Astrocyte (in vitro differentiated cells and primary cell): ENCODE data around the gene FBXO22. TPM values are rescaled to one million over a fixed set of nuclear protein-coding genes. Genes with fewer than 3 reads are reported as not detected.

Experiments
- DNase-seq: peaks from one replicate; pipeline ENCODE4 v3.0.0-alpha.2; 2010; ENCODE audit warnings: low read depth
- FAIRE-seq: peaks from 2 replicates; lab custom pipeline; 2011; peaks lifted over from hg19 to GRCh38; lab: Jason Lieb, UNC
- H2AFZ ChIP-seq: 2 replicates; pipeline ENCODE4 v1.6.0; 2012; ENCODE audit warnings: low read depth, low read length, inconsistent platforms
- H3K27ac ChIP-seq: 2 replicates; pipeline ENCODE4 v1.5.1; 2011; ENCODE audit warnings: low read depth, low read length, inconsistent platforms
- H3K27me3 ChIP-seq: 2 replicates; pipeline ENCODE4 v1.6.0; 2011; ENCODE audit warnings: low read length, inconsistent platforms; ENCODE audit not compliant: insufficient read depth
- H3K36me3 ChIP-seq: 2 replicates; pipeline ENCODE4 v1.5.1; 2011; ENCODE audit warnings: low read length, inconsistent platforms; ENCODE audit not compliant: insufficient read depth
- H3K4me1 ChIP-seq: 2 replicates; pipeline ENCODE4 v1.5.1; 2011; ENCODE audit warnings: low read length, inconsistent platforms; ENCODE audit not compliant: insufficient read depth
- H3K4me2 ChIP-seq: 2 replicates; pipeline ENCODE4 v1.6.0; 2012; ENCODE audit warnings: low read length, inconsistent platforms
- H3K4me3 ChIP-seq: 2 replicates; pipeline ENCODE4 v1.5.1; 2011; ENCODE audit warnings: low read depth, mild to moderate bottlenecking, low read length, inconsistent platforms; ENCODE audit not compliant: insufficient read depth
- H3K79me2 ChIP-seq: 2 replicates; pipeline ENCODE4 v1.6.0; 2012; ENCODE audit warnings: mild to moderate bottlenecking, low read length, inconsistent platforms; ENCODE audit not compliant: insufficient read depth
- H3K9ac ChIP-seq: 2 replicates; pipeline ENCODE4 v1.6.0; 2012; ENCODE audit warnings: mild to moderate bottlenecking, low read length, inconsistent platforms
- H3K9me3 ChIP-seq: 2 replicates; pipeline ENCODE4 v1.5.1; 2012; ENCODE audit warnings: low read depth, mild to moderate bottlenecking, low read length, inconsistent platforms; ENCODE audit not compliant: insufficient read depth
- H4K20me1 ChIP-seq: 2 replicates; pipeline ENCODE4 v1.6.0; 2012; ENCODE audit warnings: low read length, inconsistent platforms; ENCODE audit not compliant: insufficient read depth
- H3K27ac Mint-ChIP-seq: one replicate; pipeline ENCODE4 v1.8.0; 2021; ENCODE audit warnings: mild to moderate bottlenecking, mixed read lengths; ENCODE audit not compliant: unreplicated experiment
- H3K27me3 Mint-ChIP-seq: one replicate; pipeline ENCODE4 v1.8.0; 2021; ENCODE audit warnings: low read depth, mixed read lengths; ENCODE audit not compliant: unreplicated experiment
- H3K36me3 Mint-ChIP-seq: one replicate; pipeline ENCODE4 v1.8.0; 2021; ENCODE audit warnings: low read depth, mixed read lengths; ENCODE audit not compliant: unreplicated experiment
- H3K4me1 Mint-ChIP-seq: one replicate; pipeline ENCODE4 v1.8.0; 2021; ENCODE audit warnings: low read depth, mixed read lengths; ENCODE audit not compliant: unreplicated experiment
- H3K4me3 Mint-ChIP-seq: one replicate; pipeline ENCODE4 v1.8.0; 2021; ENCODE audit warnings: mild to moderate bottlenecking, moderate library complexity, mixed read lengths; ENCODE audit not compliant: unreplicated experiment
- H3K9me3 Mint-ChIP-seq: one replicate; pipeline ENCODE4 v1.8.0; 2021; ENCODE audit warnings: mild to moderate bottlenecking, mixed read lengths; ENCODE audit not compliant: unreplicated experiment
- EZH2 ChIP-seq: IDR thresholded peaks from 2 replicates; pipeline ENCODE4 v1.6.1; 2012; ENCODE audit warnings: mild to moderate bottlenecking, low read length, inconsistent platforms; ENCODE audit not compliant: insufficient read depth
- total RNA-seq: library from RNA; stranded (reverse); gene quantifications from 2 replicates; pipeline ENCODE4 v1.2.1, GENCODE V29; 2021
- TF ChIP-seq, protein P1 (sequence below): IDR thresholded peaks from 2 replicates; pipeline ENCODE4 v1.5.1; 2011; ENCODE audit warnings: low read depth, mild to moderate bottlenecking, inconsistent platforms, low read length, moderate library complexity; ENCODE audit not compliant: insufficient read depth

FBXO22 gene
- total RNA-seq, 1 donor from 2014 or later: 69.1 TPM

DNA sequence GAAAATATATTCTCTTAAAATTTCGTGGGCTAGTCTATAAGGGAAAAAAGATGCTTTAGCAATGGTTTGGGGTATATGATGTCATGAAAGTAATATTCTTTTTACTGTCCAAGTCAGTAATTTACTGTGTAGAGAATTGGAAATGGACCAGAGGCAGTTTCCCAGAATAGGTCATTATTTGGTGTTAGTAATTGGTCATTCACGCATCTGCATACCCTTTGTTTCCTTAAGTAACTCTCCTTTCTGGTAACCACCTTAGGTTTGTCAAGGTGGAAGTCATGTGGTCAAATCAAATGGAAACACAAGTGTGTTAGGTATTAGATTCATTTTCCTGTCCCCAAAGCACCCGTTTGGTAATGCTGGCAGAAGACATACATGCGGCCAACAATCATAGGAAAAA, 23.9 kb downstream of the FBXO22 start:
- no peak overlapping the region for H3K4me2 ChIP-seq
- H3K4me1 Mint-ChIP-seq: peaks cover 29% of the 10 kb centered on the region
- H3K27ac Mint-ChIP-seq: no peak overlapping the region
- TF ChIP-seq, protein P1, sequence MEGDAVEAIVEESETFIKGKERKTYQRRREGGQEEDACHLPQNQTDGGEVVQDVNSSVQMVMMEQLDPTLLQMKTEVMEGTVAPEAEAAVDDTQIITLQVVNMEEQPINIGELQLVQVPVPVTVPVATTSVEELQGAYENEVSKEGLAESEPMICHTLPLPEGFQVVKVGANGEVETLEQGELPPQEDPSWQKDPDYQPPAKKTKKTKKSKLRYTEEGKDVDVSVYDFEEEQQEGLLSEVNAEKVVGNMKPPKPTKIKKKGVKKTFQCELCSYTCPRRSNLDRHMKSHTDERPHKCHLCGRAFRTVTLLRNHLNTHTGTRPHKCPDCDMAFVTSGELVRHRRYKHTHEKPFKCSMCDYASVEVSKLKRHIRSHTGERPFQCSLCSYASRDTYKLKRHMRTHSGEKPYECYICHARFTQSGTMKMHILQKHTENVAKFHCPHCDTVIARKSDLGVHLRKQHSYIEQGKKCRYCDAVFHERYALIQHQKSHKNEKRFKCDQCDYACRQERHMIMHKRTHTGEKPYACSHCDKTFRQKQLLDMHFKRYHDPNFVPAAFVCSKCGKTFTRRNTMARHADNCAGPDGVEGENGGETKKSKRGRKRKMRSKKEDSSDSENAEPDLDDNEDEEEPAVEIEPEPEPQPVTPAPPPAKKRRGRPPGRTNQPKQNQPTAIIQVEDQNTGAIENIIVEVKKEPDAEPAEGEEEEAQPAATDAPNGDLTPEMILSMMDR: no peak
- TF ChIP-seq EZH2: no peak
- H3K4me3 Mint-ChIP-seq: no peak overlapping the region
- H3K27me3 ChIP-seq: no peaks in the 10 kb centered on the region
- H3K4me1 ChIP-seq: no peaks in the 10 kb centered on the region
- H3K27ac ChIP-seq: no peak overlapping the region
- peaks cover 12% of the 10 kb centered on the region for H3K36me3 Mint-ChIP-seq
- no peaks in the 10 kb centered on the region for H3K27me3 Mint-ChIP-seq
- no peak overlapping the region for H3K4me3 ChIP-seq
- H2AFZ ChIP-seq: no peak overlapping the region
- H3K36me3 ChIP-seq: peaks cover 16% of the 10 kb centered on the region
- H3K9me3 Mint-ChIP-seq: no peaks in the 10 kb centered on the region
- DNase-seq (peak; percentile 72), FAIRE-seq (no peak)
- H3K9ac ChIP-seq: no peak overlapping the region
- H4K20me1 ChIP-seq: peaks cover 77% of the 10 kb centered on the region
- H3K79me2 ChIP-seq: peaks cover 66% of the 10 kb centered on the region
- H3K9me3 ChIP-seq: no peaks in the 10 kb centered on the region

DNA sequence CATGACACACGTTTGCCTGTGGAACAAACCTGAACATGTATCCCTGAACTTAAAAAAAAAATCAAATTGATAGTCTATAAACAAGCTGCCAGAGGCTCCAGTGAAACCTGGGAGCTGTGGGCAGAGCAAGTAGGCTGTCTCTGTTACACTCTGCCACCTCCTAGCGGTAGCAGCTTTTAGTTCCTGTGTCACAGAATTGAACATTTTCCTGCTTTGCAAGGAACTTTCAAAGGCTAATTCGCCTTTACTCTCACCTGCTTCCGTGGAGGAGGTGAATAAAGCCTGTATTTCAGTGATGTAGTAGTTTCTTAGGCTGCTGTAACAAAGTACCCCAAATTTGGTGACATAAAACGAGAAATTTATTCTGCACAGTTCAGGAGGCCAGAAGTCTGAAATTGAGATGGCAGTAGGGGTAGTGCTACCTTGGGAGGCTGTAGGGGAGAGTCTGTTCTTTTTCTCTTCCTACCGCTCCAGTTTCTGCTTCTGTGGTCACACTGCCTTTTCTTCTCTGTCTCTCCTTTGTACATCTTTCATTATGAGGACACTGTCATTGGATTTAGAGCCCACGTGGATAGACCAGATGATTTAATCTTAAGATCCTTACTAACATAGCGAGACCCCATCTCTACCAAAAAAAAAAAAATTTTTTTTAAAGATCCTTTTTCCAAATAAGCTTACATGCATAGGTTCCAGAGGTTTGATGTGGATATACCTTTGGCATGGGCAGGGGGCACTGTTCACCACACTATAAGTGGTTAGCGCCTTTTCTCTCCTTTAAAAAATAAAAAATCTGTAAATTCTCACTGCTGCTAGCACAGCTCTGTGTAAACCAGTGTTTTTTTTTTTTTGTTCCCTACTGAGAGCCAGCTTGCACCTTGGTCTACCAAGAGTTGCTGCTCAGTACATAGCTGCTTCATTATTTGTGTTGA, 25.3 kb downstream of the FBXO22 start:
- Mint-ChIP-seq H3K4me3 (no peak overlapping the region), H3K27me3 (no peaks in the 10 kb centered on the region), H3K9me3 (no peaks in the 10 kb centered on the region), H3K4me1 (peaks cover 21% of the 10 kb centered on the region), H3K27ac (no peak overlapping the region), H3K36me3 (peaks cover 11% of the 10 kb centered on the region)
- Histone ChIP-seq H3K27ac (no peak overlapping the region), H3K4me3 (no peak overlapping the region), H3K4me2 (no peak overlapping the region), H3K27me3 (no peaks in the 10 kb centered on the region), H3K79me2 (peaks cover 53% of the 10 kb centered on the region), H3K9me3 (no peaks in the 10 kb centered on the region), H3K36me3 (peaks cover 21% of the 10 kb centered on the region), H2AFZ (no peak overlapping the region), H3K9ac (no peak overlapping the region), H3K4me1 (no peaks in the 10 kb centered on the region), H4K20me1 (peaks cover 65% of the 10 kb centered on the region)
- FAIRE-seq (no peak), DNase-seq (no peak)
- no peak for TF ChIP-seq EZH2
- TF ChIP-seq, protein P1: peak; percentile 43
